HepG2 (cell line): ENCODE results near the gene AAMP. TPM values are rescaled to one million over a fixed set of nuclear protein-coding genes. Genes with fewer than 3 reads are reported as not detected.
A peak's percentile ranks its signal among the peaks of the same experiment; 100 is the strongest.

ENCODE experiments used
- AGO1 ChIP-seq: fragments of 200-400 bp; formaldehyde crosslinking; IDR thresholded peaks from 2 replicates; pipeline ENCODE4 v1.6.1; 2017; ENCODE audit warnings: mild to moderate bottlenecking, low read depth, low read length, moderate library complexity; ENCODE audit not compliant: poor library complexity, severe bottlenecking
- ARNT2 ChIP-seq: sonication (generic); formaldehyde crosslinking; IDR thresholded peaks from 2 replicates; pipeline ENCODE4 v1.8.0; 2022; ENCODE audit warnings: mild to moderate bottlenecking, low read depth, missing genetic modification reagents, moderate library complexity
- DR1 ChIP-seq: sonication (generic); formaldehyde crosslinking; IDR thresholded peaks from 2 replicates; pipeline ENCODE4 v1.8.0; 2021; ENCODE audit warnings: mild to moderate bottlenecking, missing genetic modification reagents, inconsistent platforms
- FOXM1 ChIP-seq: sonication (generic); formaldehyde crosslinking; IDR thresholded peaks from 2 replicates; pipeline ENCODE4 v1.5.0; 2020; ENCODE audit warnings: missing genetic modification reagents
- HMG20B ChIP-seq: conservative IDR thresholded peaks from 2 replicates; pipeline ENCODE4 v1.6.1; 2016; ENCODE audit warnings: missing genetic modification reagents, missing compliant biosample characterization
- JARID2 ChIP-seq: sonication (generic); formaldehyde crosslinking; IDR thresholded peaks from 2 replicates; pipeline ENCODE4 v1.8.1; 2023; ENCODE audit warnings: missing genetic modification reagents, inconsistent platforms; ENCODE audit not compliant: insufficient replicate concordance
- KDM1A ChIP-seq: IDR thresholded peaks from 2 replicates; pipeline ENCODE4 v1.6.1; 2016; ENCODE audit warnings: missing compliant biosample characterization
- KDM3A ChIP-seq: IDR thresholded peaks from 2 replicates; pipeline ENCODE4 v1.6.1; 2018; ENCODE audit warnings: low read depth, missing compliant biosample characterization
- NFKBIZ ChIP-seq: IDR thresholded peaks from 2 replicates; pipeline ENCODE4 v1.6.1; 2018; ENCODE audit warnings: missing genetic modification reagents, missing compliant biosample characterization
- PCBP1 ChIP-seq: fragments of 200-400 bp; formaldehyde crosslinking; IDR thresholded peaks from 2 replicates; pipeline ENCODE4 v1.6.1; 2017; ENCODE audit warnings: mild to moderate bottlenecking, low read depth, low read length, borderline replicate concordance
- STAG1 ChIP-seq: sonication (generic); formaldehyde crosslinking; IDR thresholded peaks from 2 replicates; pipeline ENCODE4 v1.4.0; 2020; ENCODE audit warnings: missing genetic modification reagents
- ZFX ChIP-seq: sonication (generic); formaldehyde crosslinking; IDR thresholded peaks from 2 replicates; pipeline ENCODE4 v1.4.0; 2020; ENCODE audit warnings: mild to moderate bottlenecking, low read depth, missing genetic modification reagents, moderate library complexity
- ZFYVE20 ChIP-seq: sonication (generic); formaldehyde crosslinking; IDR thresholded peaks from 2 replicates; pipeline ENCODE4 v1.8.0; 2023; ENCODE audit warnings: low read depth, mild to moderate bottlenecking, moderate library complexity, missing genetic modification reagents, borderline replicate concordance
- ZNF207 ChIP-seq: fragments of 450-650 bp; IDR thresholded peaks from 2 replicates; pipeline ENCODE4 v1.6.1; 2016; ENCODE audit warnings: antibody characterized with exemption, borderline replicate concordance
- ZNF256 ChIP-seq: sonication (generic); formaldehyde crosslinking; conservative IDR thresholded peaks from 2 replicates; pipeline ENCODE4 v1.4.0; 2020; ENCODE audit warnings: missing genetic modification reagents
- ZNF432 ChIP-seq: sonication (generic); formaldehyde crosslinking; IDR thresholded peaks from 2 replicates; pipeline ENCODE4 v1.5.0; 2020; ENCODE audit warnings: missing genetic modification reagents, mild to moderate bottlenecking, borderline replicate concordance
- ZNF460 ChIP-seq: sonication (generic); formaldehyde crosslinking; IDR thresholded peaks from 2 replicates; pipeline ENCODE4 v1.5.1; 2020; ENCODE audit warnings: missing genetic modification reagents, mild to moderate bottlenecking, borderline replicate concordance
- ZNF563 ChIP-seq: sonication (generic); formaldehyde crosslinking; IDR thresholded peaks from 2 replicates; pipeline ENCODE4 v1.8.0; 2022; ENCODE audit warnings: mild to moderate bottlenecking, moderate library complexity, missing genetic modification reagents
- ZNF567 ChIP-seq: sonication (generic); formaldehyde crosslinking; IDR thresholded peaks from 2 replicates; pipeline ENCODE4 v1.8.1; 2023; ENCODE audit warnings: mild to moderate bottlenecking, missing genetic modification reagents, borderline replicate concordance
- ZNF614 ChIP-seq: IDR thresholded peaks from 2 replicates; pipeline ENCODE4 v1.6.1; 2018; ENCODE audit warnings: missing biosample characterization, missing genetic modification reagents, inconsistent platforms, borderline replicate concordance
- ZNF619 ChIP-seq: sonication (generic); formaldehyde crosslinking; IDR thresholded peaks from 2 replicates; pipeline ENCODE4 v1.4.0; 2020; ENCODE audit warnings: mild to moderate bottlenecking, missing genetic modification reagents
- ZNF629 ChIP-seq: sonication (generic); formaldehyde crosslinking; conservative IDR thresholded peaks from 2 replicates; pipeline ENCODE4 v1.5.0; 2020; ENCODE audit warnings: missing genetic modification reagents
- ZNF713 ChIP-seq: sonication (generic); formaldehyde crosslinking; IDR thresholded peaks from 2 replicates; pipeline ENCODE4 v1.4.0; 2020; ENCODE audit warnings: mild to moderate bottlenecking, missing genetic modification reagents
- ZNF746 ChIP-seq: sonication (generic); formaldehyde crosslinking; IDR thresholded peaks from 2 replicates; pipeline ENCODE4 v1.8.0; 2022; ENCODE audit warnings: mild to moderate bottlenecking, missing genetic modification reagents
- ZNF788 ChIP-seq: sonication (generic); formaldehyde crosslinking; IDR thresholded peaks from 2 replicates; pipeline ENCODE4 v1.5.0; 2020; ENCODE audit warnings: mild to moderate bottlenecking, missing genetic modification reagents, borderline replicate concordance
- polyA plus RNA-seq, 8 experiments: library from polyadenylated mRNA; depleted of rRNA in 3 of 8; stranded (reverse) in 7 of 8; unstranded in 1 of 8; fragments of >200 nt; fragmentation: Illumina TruSeq in 4 of 8; extraction: Trizol in 4 of 8; gene quantifications; 2 replicates each; pipeline versions ENCODE4 v1.2.1 to v1.2.3, GENCODE V29; 2011 to 2016; ENCODE audit warnings: low read depth in 4 of 8, missing spikeins in 1 of 8, mixed read lengths in 1 of 8; ENCODE audit not compliant: insufficient read depth in 1 of 8
- total RNA-seq, 5 experiments: library from RNA; depleted of rRNA; stranded (reverse); fragments of >200 nt; fragmentation: Illumina TruSeq; extraction: Trizol; gene quantifications; 2 replicates each; pipeline ENCODE4 v1.2.3, GENCODE V29; 2016; ENCODE audit warnings: low read depth in 1 of 5
- TF ChIP-seq, protein P1 (sequence below): sonication (generic); formaldehyde crosslinking; IDR thresholded peaks from 2 replicates; pipeline ENCODE4 v1.4.0; 2020; ENCODE audit warnings: missing genetic modification reagents
- TF ChIP-seq, protein P2 (sequence below): sonication (generic); formaldehyde crosslinking; IDR thresholded peaks from 2 replicates; pipeline ENCODE4 v1.9.0; 2021; ENCODE audit warnings: missing genetic modification reagents, mild to moderate bottlenecking, borderline replicate concordance

Gene AAMP
- total and polyA plus RNA-seq, 2 of the 13 experiments (the other 11 are each of a cell fraction or from before 2014, with no cell fraction given): 110 to 186 TPM

DNA sequence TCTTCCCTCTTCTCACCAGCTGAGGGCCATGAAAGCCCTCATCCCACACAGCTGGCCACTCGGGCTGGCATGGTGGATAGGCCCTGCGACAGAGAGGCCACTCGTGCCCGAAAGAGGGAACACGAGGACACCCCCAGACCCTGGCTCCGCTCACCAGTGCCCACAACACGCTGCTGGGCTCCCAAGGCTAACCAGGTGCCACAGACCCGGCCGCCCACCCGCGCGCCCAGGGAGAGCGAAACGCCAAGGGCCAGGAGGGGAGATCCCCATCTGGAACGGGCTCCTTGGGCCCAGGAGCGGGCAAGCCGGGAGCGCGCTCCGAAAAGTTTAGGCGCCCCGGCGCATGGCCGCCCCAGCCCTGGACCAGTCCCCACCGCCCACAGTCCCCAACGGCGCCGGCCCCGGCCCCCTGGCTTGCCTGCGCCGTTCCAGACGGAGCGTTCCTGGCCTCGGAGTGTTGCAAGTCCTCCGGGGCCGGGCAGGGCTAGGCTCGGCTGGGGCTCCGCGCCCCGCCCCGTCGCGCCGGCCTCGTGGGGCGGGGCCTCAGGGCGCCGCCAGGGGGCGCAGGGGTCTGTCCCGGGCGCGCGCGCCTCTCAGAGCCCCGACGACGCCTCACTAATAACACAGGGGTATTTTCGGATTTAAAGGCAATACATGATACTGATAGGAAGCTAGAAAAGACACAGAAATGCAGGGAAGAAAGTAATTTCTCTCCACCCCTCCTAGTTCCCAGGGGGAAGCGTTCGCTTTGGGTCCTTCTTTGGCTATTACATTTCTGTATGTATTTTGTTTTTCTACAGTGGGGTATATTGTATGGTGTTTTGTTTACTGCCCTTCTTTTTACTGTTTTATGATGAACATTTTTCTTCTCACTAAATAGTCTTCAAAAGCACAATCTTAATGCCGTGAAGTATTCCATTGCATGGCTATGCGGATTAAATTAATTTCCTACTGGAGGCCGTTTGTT, 22.4 kb upstream of the AAMP start, which contains the start of gene TMBIM1 (continued):
- TF ChIP-seq ZNF563 (CRISPR knock-in tag) (peak; percentile 85; the same call in 1 of the 2 replicates), PCBP1 (no peak), ZNF460 (CRISPR knock-in tag) (no peak), ZNF619 (CRISPR knock-in tag) (peak; percentile 57; the same call in 1 of the 2 replicates), ZNF207 (no peak), ZNF567 (CRISPR knock-in tag) (no peak), KDM3A (CRISPR knock-in tag) (0 out of 2 replicates have a peak, but pooled peaks have one; percentile 68), AGO1 (peak; percentile 60), STAG1 (peak; percentile 56), ZNF614 (no peak; the same call in 1 of the 2 replicates), ARNT2 (CRISPR knock-in tag) (0 out of 2 replicates have a peak, but pooled peaks have one; percentile 28), ZNF713 (CRISPR knock-in tag) (no peak), FOXM1 (CRISPR knock-in tag) (no peak), DR1 (CRISPR knock-in tag) (no peak; the same call in 1 of the 2 replicates), KDM1A (CRISPR knock-in tag) (no peak), ZNF432 (CRISPR knock-in tag) (no peak), ZNF629 (peak; percentile 42; the same call in 1 of the 2 replicates), ZFX (peak; percentile 89), ZNF256 (CRISPR knock-in tag) (no peak), ZFYVE20 (CRISPR knock-in tag) (no peak), ZNF746 (peak; percentile 56; the same call in 1 of the 2 replicates), HMG20B (CRISPR knock-in tag) (peak; percentile 45; the same call in 1 of the 2 replicates), JARID2 (CRISPR knock-in tag) (no peak), NFKBIZ (CRISPR knock-in tag) (no peak), ZNF788 (CRISPR knock-in tag) (no peak)
- TF ChIP-seq, protein P1, sequence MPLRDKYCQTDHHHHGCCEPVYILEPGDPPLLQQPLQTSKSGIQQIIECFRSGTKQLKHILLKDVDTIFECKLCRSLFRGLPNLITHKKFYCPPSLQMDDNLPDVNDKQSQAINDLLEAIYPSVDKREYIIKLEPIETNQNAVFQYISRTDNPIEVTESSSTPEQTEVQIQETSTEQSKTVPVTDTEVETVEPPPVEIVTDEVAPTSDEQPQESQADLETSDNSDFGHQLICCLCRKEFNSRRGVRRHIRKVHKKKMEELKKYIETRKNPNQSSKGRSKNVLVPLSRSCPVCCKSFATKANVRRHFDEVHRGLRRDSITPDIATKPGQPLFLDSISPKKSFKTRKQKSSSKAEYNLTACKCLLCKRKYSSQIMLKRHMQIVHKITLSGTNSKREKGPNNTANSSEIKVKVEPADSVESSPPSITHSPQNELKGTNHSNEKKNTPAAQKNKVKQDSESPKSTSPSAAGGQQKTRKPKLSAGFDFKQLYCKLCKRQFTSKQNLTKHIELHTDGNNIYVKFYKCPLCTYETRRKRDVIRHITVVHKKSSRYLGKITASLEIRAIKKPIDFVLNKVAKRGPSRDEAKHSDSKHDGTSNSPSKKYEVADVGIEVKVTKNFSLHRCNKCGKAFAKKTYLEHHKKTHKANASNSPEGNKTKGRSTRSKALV: no peak
- TF ChIP-seq, protein P2, sequence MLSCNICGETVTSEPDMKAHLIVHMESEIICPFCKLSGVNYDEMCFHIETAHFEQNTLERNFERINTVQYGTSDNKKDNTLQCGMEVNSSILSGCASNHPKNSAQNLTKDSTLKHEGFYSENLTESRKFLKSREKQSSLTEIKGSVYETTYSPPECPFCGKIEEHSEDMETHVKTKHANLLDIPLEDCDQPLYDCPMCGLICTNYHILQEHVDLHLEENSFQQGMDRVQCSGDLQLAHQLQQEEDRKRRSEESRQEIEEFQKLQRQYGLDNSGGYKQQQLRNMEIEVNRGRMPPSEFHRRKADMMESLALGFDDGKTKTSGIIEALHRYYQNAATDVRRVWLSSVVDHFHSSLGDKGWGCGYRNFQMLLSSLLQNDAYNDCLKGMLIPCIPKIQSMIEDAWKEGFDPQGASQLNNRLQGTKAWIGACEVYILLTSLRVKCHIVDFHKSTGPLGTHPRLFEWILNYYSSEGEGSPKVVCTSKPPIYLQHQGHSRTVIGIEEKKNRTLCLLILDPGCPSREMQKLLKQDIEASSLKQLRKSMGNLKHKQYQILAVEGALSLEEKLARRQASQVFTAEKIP (CRISPR knock-in tag): no peak
